Activated naive CD8-positive, alpha-beta T cell treated with anti-CD3 and anti-CD28 coated beads, Interleukin-2, amount 50 U/mL, for 16 hours (primary cell): Measurements from ENCODE around the gene INO80C.

ENCODE experiments used
- DNase-seq: peaks from one replicate; pipeline ENCODE4 v3.0.0-alpha.2; 2020; ENCODE audit warnings: low read depth, low spot score

Gene INO80C

GRCh38 chr18:35430721-35431373 is 66.9 kb downstream of the INO80C start:
- DNase-seq: no peak

GRCh38 chr18:35426786-35427185 is 71.0 kb downstream of the INO80C start:
- no peak for DNase-seq

GRCh38 chr18:35424356-35424755 is 73.4 kb downstream of the INO80C start:
- DNase-seq: no peak

GRCh38 chr18:35422237-35422636 is 75.5 kb downstream of the INO80C start:
- DNase-seq: no peak

- DNase-seq: no peak
Measured at GRCh38 chr18:35418610-35419009, 79.2 kb downstream of the INO80C start.
